HFF-Myc (cell line): ENCODE data around the gene WDFY2.

Experiments used
- DNase-seq: peaks from one replicate; pipeline ENCODE4 v3.0.0-alpha.2; 2011; ENCODE audit warnings: low read depth; ENCODE audit errors: extremely low read depth
- H3K4me3 ChIP-seq: replicated peaks from 2 replicates; pipeline ENCODE4 v1.5.1; 2011; ENCODE audit warnings: low read depth, mild to moderate bottlenecking, control low read depth, low read length
- CTCF ChIP-seq: IDR thresholded peaks from 2 replicates; pipeline ENCODE4 v1.5.1; 2012; ENCODE audit warnings: mild to moderate bottlenecking, low read depth, low read length, control low read depth; ENCODE audit errors: missing control alignments

Gene WDFY2

GRCh38 chr13:51665456-51665855 lies 81.2 kb downstream of the WDFY2 start:
- no peak overlapping the region for H3K4me3 ChIP-seq
- DNase-seq = no peak
- no peak for TF ChIP-seq CTCF

DNA sequence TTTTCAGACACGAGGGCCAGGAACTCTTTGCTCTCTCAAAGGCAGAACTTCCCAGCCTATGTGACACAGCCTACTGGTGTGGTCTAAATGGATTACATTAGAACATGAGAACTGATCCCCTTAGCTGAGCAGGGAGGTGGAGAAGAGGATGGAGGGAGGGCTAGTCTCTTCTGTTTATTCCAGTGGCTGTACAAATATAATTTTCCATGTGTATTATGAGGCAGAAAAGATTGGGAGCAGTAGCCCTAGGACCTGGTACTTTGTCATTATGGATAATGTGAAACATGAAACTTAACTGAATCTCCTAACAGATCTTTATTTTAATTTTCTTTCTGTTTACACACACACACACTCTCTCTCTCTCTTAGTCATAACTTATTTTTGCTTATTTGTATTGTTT lies 82.1 kb downstream of the WDFY2 start:
- no peak for TF ChIP-seq CTCF
- DNase-seq = no peak
- no peak overlapping the region for H3K4me3 ChIP-seq

DNA sequence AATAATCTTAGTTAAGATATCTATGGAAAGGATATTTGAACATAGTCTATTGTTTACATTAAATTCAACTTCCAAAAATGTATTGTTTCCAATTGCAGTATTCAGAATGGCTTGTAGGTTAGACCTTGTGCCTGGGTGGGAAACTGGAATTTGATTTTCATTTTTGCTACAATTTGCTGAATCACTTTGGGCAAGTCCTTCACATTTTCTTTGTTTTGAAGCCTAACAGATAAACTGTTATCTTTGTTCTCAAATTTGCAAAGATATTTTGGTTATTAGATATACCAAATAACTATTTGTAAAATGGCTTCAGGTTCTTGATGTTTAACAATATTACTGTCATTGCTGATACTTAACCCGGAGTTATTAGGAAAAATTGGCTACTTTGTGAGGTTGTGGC lies 82.6 kb downstream of the WDFY2 start:
- DNase-seq = no peak
- TF ChIP-seq CTCF = no peak
- no peak overlapping the region for H3K4me3 ChIP-seq

DNA sequence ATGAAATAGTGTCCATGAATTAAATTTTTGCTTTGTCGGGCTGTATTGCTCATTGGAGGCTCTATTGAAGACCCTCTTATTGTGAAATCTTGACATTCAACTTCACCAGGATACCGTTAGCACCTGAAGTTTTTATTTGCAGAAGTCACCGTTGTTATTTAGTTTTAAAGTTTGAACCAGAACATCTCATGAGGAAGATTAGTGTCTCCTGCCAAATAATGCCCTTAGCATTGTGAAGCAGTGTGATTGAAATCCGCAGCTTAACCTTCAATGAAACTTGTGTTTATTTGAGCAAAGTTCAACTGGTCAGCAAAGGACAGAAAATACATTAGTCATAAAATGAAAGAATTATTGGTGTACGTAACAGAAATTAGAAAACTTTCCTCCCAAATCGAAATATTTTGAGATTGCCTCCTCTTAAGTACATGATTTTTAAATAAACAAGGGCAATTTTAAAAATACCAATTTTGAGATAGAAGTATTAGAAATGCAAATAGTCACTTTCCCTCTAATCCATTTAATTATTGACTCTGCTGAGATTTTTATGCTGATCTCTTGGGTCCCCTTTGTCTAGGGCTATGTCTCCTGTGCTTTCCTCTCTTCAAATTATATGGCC lies 84.4 kb downstream of the WDFY2 start:
- no peak overlapping the region for H3K4me3 ChIP-seq
- TF ChIP-seq CTCF = no peak
- no peak for DNase-seq

DNA sequence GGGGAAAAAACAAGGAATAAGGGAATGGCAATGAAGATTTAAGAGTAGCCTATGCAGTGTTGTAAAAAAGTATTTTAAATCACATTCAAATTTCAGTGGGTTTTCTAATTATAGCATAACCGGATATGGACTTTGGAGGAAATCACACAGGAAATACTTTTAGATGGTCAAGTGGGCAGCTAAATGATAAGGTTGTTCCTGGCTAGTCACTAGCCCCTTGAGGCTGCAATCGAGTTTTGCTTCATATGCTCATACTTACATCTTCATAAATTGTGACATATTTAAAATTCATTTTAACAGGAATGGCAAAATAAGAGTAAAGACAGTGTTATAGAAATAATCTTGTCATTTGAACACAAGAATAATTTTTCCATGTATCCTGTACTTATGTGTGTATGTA lies 88.9 kb downstream of the WDFY2 start:
- TF ChIP-seq CTCF = no peak
- no peak overlapping the region for H3K4me3 ChIP-seq
- DNase-seq = no peak

DNA sequence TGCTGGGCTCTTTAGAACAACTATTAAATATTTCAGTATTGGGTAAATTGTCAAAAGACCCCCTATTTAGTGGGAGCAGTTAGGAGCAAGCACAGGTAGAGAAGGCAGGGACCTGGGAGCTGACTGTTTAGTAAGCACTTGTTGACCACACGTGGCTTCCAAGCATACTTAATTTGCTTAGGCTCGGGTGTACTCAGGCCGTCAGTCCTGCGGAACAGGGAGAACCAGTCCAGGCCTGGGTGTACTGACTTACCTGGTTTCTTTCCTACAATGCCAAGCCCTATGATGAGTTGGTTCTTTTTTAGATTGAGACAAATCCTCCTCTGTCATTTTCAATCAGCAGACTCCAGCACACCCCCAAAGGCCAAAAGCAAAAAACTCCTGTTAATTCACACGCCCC lies 90.0 kb downstream of the WDFY2 start:
- DNase-seq = no peak
- no peak overlapping the region for H3K4me3 ChIP-seq
- no peak for TF ChIP-seq CTCF

DNA sequence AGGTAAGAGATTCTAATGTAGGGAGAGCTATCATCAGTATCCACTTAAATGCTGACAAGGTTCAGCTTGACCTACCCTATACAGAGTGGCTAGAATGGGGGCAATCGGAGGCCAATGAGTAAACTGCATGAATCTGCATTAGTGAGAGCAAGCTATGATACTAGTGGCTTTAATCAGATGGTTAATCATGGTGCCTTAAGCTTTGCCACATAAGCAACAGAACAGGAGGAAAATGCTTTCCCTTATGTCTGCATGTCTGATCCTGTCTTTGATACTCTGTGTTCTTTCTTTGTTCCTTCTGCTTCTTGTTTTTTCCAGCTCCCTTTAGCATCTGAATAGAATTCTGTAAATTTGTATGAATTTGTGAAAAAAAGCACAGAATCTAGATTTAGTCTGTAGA lies 91.1 kb downstream of the WDFY2 start:
- H3K4me3 ChIP-seq = no peak overlapping the region
- no peak for TF ChIP-seq CTCF
- no peak for DNase-seq
